Activated naive CD8-positive, alpha-beta T cell treated with anti-CD3 and anti-CD28 coated beads, Interleukin-2, amount 50 U/mL, for 16 hours (primary cell): ENCODE measurements around the gene KRT77.
A peak's percentile ranks its signal among the peaks of the same experiment; 100 is the strongest.

ENCODE experiments used
- DNase-seq: peaks from one replicate; pipeline ENCODE4 v3.0.0-alpha.2; 2020; ENCODE audit warnings: low read depth, low spot score

The KRT77 gene

GRCh38 chr12:52692254-52692653 is 11.1 kb downstream of the KRT77 start:
- no peak for DNase-seq

- DNase-seq, result no peak
Observed at GRCh38 chr12:52691841-52692150, 11.5 kb downstream of the KRT77 start.

GRCh38 chr12:52691076-52691840 is 12.1 kb downstream of the KRT77 start:
- DNase-seq, result peak; percentile 21

- DNase-seq, result no peak
Observed at GRCh38 chr12:52690351-52691075, 12.8 kb downstream of the KRT77 start.

- DNase-seq, result no peak
Observed at GRCh38 chr12:52689936-52690335, 13.4 kb downstream of the KRT77 start.

- no peak for DNase-seq
Observed at GRCh38 chr12:52689239-52689638, 14.1 kb downstream of the KRT77 start.

- no peak for DNase-seq
Observed at GRCh38 chr12:52688481-52688880, 14.8 kb downstream of the KRT77 start.

- DNase-seq, result no peak
Observed at GRCh38 chr12:52687497-52688385, 15.6 kb downstream of the KRT77 start.

- no peak for DNase-seq
Observed at GRCh38 chr12:52686756-52687487, 16.4 kb downstream of the KRT77 start.

GRCh38 chr12:52686063-52686462 is 17.3 kb downstream of the KRT77 start:
- DNase-seq, result no peak

GRCh38 chr12:52685406-52685890 is 17.9 kb downstream of the KRT77 start:
- no peak for DNase-seq

GRCh38 chr12:52684431-52684830 is 18.9 kb downstream of the KRT77 start:
- DNase-seq, result no peak

- DNase-seq, result no peak
Observed at GRCh38 chr12:52683575-52684300, 19.6 kb downstream of the KRT77 start.

- DNase-seq, result no peak
Observed at GRCh38 chr12:52682938-52683574, 20.3 kb downstream of the KRT77 start.

- DNase-seq, result no peak
Observed at GRCh38 chr12:52682381-52682660, 21.0 kb downstream of the KRT77 start.

- DNase-seq, result no peak
Observed at GRCh38 chr12:52681526-52682380, 21.6 kb downstream of the KRT77 start.

- DNase-seq, result no peak
Observed at GRCh38 chr12:52680363-52680762, 23.0 kb downstream of the KRT77 start, which contains the start of gene KRT1. Gene KRT1 (minus strand): TSS chr12:52680407. CDS start chr12:52680348, 59 bp downstream.

GRCh38 chr12:52679875-52680274 is 23.4 kb downstream of the KRT77 start:
- DNase-seq, result no peak

GRCh38 chr12:52677671-52678070 is 25.7 kb downstream of the KRT77 start:
- DNase-seq, result no peak
